PFSK-1 (cell line): ENCODE results near the gene DHX35.

Experiments
- FOXP2 ChIP-seq: optimal IDR thresholded peaks from 2 replicates; pipeline ENCODE3; 2011; ENCODE audit warnings: borderline replicate concordance, control low read depth, inconsistent platforms; ENCODE audit not compliant: insufficient read depth; ENCODE audit errors: extremely low read length, extremely low read depth
- POLR2AphosphoS5 ChIP-seq: IDR thresholded peaks from 2 replicates; pipeline ENCODE4 v1.6.1; 2012; ENCODE audit warnings: low read depth, mild to moderate bottlenecking, control low read depth, low read length, moderate library complexity
- REST ChIP-seq, 2 experiments: IDR thresholded peaks; 2 replicates each; pipeline versions ENCODE4 v1.6.1 to v1.8.0; 2011 to 2012; ENCODE audit warnings: low read depth in 2 of 2, low read length in 2 of 2, control low read depth in 1 of 2, inconsistent platforms in 1 of 2, mild to moderate bottlenecking in 1 of 2, moderate library complexity in 1 of 2; ENCODE audit not compliant: insufficient read depth in 1 of 2
- SIN3A ChIP-seq: IDR thresholded peaks from 2 replicates; pipeline ENCODE4 v1.6.1; 2012; ENCODE audit warnings: mild to moderate bottlenecking, low read length, moderate library complexity, borderline replicate concordance; ENCODE audit not compliant: insufficient read depth
- TAF1 ChIP-seq: IDR thresholded peaks from 2 replicates; pipeline ENCODE4 v1.6.1; 2012; ENCODE audit warnings: low read length, control low read depth, borderline replicate concordance; ENCODE audit not compliant: insufficient read depth

DHX35 gene

GRCh38 chr20:39081255-39081654 lies 119.1 kb downstream of the DHX35 start:
- no peak for TF ChIP-seq FOXP2
- no peak for TF ChIP-seq SIN3A

GRCh38 chr20:39082622-39083398 lies 120.7 kb downstream of the DHX35 start:
- no peak for TF ChIP-seq TAF1
- TF ChIP-seq REST (IDR thresholded peaks at IDR 0.05; ENCODE audit: insufficient read depth in 1 of 2, low read depth in 2 of 2, low read length in 2 of 2) = no peak
- TF ChIP-seq FOXP2 = no peak
- no peak for TF ChIP-seq POLR2AphosphoS5
- TF ChIP-seq SIN3A = no peak

GRCh38 chr20:39083761-39084160 lies 121.6 kb downstream of the DHX35 start:
- TF ChIP-seq FOXP2 (no peak), POLR2AphosphoS5 (no peak), REST (IDR thresholded peaks at IDR 0.05; ENCODE audit: insufficient read depth in 1 of 2, low read depth in 2 of 2, low read length in 2 of 2) (no peak), TAF1 (no peak), SIN3A (no peak)

- TF ChIP-seq TAF1 (no peak), REST (IDR thresholded peaks at IDR 0.05; ENCODE audit: insufficient read depth in 1 of 2, low read depth in 2 of 2, low read length in 2 of 2) (no peak), POLR2AphosphoS5 (no peak), SIN3A (no peak), FOXP2 (no peak)
Measured at GRCh38 chr20:39089029-39089428, 126.9 kb downstream of the DHX35 start.
